Peyer's patch (tissue), 4 donors: Measurements from ENCODE around the gene MADCAM1. TPM values are rescaled to one million over a fixed set of nuclear protein-coding genes. Genes with fewer than 3 reads are reported as not detected.
A peak's percentile ranks its signal among the peaks of the same experiment; 100 is the strongest.

ENCODE experiments used
- DNase-seq, 3 donors: peaks; one replicate each; pipeline ENCODE4 v3.0.0-alpha.2; 2017 to 2019
- H3K27ac ChIP-seq, 4 donors: fragments of 200-600 bp; sonication (generic); one replicate each; pipeline ENCODE4 v1.5.1; 2016 to 2019
- H3K27me3 ChIP-seq, 2 donors: fragments of 200-600 bp; sonication (generic); one replicate each; pipeline ENCODE4 v1.5.1; 2019
- H3K36me3 ChIP-seq, 3 donors: fragments of 200-600 bp; sonication (generic); one replicate each; pipeline ENCODE4 v1.5.1; 2016 to 2019
- H3K4me1 ChIP-seq, 4 donors: fragments of 200-600 bp; sonication (generic); one replicate each; pipeline ENCODE4 v1.5.1; 2016 to 2019
- H3K4me3 ChIP-seq, 4 donors: fragments of 200-600 bp; sonication (generic); 1 replicate in 3 of 4; 2 replicates in 1 of 4; pipeline ENCODE4 v1.5.1; 2016 to 2019; ENCODE audit warnings: mild to moderate bottlenecking in 1 of 4
- H3K9me3 ChIP-seq, 4 donors: fragments of 200-600 bp; sonication (generic); one replicate each; pipeline ENCODE4 v1.5.1; 2016 to 2019; ENCODE audit warnings: mild to moderate bottlenecking in 1 of 4
- CTCF ChIP-seq, 6 experiments: fragments of 450-650 bp in 4 of 6; fragments of 200-600 bp in 2 of 6; sonication (generic) in 1 of 6; IDR thresholded peaks; one replicate each; pipeline ENCODE4 v1.5.1; 2017 to 2019; ENCODE audit warnings: antibody characterized with exemption in 6 of 6, mild to moderate bottlenecking in 3 of 6, moderate library complexity in 1 of 6
- POLR2A ChIP-seq, 2 donors: fragments of 450-650 bp; IDR thresholded peaks; one replicate each; pipeline ENCODE4 v1.5.1; 2017; ENCODE audit warnings: antibody characterized with exemption in 2 of 2, mild to moderate bottlenecking in 2 of 2, moderate library complexity in 2 of 2
- total RNA-seq, 4 donors: library from RNA; depleted of rRNA; stranded (reverse); fragments of >200 nt; gene quantifications; one replicate each; pipeline ENCODE4 v1.1.0, GENCODE V29; 2016

The MADCAM1 gene
- total RNA-seq, 4 donors from 2014 or later = 1.4 to 25.6 (median 5.1) TPM

DNA sequence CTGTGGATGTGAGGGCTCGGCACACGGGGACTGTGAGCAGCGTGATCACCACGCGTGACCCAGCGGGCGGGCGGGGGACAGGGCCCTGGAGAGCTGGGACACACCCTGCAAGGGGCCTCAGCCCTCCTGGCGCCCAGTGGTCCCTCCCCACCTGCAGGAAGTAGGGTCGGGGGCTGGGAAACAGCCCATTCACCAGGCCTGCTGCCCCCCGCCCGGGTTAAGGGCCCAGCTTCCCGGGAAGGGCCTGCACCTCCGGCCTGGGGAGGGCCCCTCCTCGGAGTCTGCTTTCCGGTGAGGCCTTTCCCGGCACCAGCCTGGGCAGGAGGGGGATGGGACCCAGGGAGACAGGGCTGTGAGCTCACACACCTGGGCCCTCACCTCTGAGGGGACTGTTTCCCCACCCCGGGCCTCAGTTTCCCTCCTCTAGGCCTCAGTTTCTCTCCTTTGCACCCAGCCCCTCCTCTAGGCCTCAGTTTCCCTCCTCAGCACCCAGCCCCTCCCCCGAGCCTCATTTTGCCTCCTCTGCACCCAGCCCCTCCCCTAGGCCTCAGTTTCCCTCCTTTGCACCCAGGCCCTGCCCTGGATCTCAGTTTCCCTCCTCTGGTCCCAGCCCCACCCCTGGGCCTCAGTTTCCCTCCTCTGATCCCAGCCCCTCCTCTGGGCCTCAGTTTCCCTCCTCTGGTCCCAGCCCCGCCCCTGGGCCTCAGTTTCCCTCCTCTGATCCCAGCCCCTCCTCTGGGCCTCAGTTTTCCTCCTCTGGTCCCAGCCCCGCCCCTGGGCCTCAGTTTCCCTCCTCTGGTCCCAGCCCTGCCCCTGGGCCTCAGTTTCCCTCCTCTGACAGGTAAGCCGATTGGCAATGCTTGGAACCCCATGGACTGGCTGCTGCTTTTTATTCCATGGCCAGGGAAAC, 1.9 kb upstream of the MADCAM1 start:
- DNase-seq = no peak
- H3K36me3 ChIP-seq = no peaks in the 10 kb centered on the region
- H3K4me3 ChIP-seq = no peak overlapping the region
- TF ChIP-seq CTCF (IDR thresholded peaks at IDR 0.05) (no peak), POLR2A (IDR thresholded peaks at IDR 0.05) (no peak)
- no peaks in the 10 kb centered on the region for H3K9me3 ChIP-seq
- H3K4me1 ChIP-seq = peaks cover 0 to 25% (median 8%) of the 10 kb centered on the region in 4 donors
- H3K27ac ChIP-seq = no peak overlapping the region
- peaks cover 3 to 24% of the 10 kb centered on the region in 2 donors for H3K27me3 ChIP-seq

GRCh38 chr19:495081-495401, 1.2 kb upstream of the MADCAM1 start:
- Histone ChIP-seq H3K9me3 (no peaks in the 10 kb centered on the region), H3K27me3 (peaks cover 3 to 24% of the 10 kb centered on the region in 2 donors), H3K4me1 (peaks cover 0 to 19% (median 4%) of the 10 kb centered on the region in 4 donors), H3K4me3 (no peak overlapping the region), H3K36me3 (no peaks in the 10 kb centered on the region), H3K27ac (no peak overlapping the region)
- DNase-seq = no peak
- TF ChIP-seq POLR2A (IDR thresholded peaks at IDR 0.05) = no peak
- TF ChIP-seq CTCF (IDR thresholded peaks at IDR 0.05) = no peak

- no peak overlapping the region for H3K27ac ChIP-seq
- no peak overlapping the region for H3K4me3 ChIP-seq
- TF ChIP-seq CTCF (IDR thresholded peaks at IDR 0.05) (peak; percentile 16 to 68 (median 63)), POLR2A (IDR thresholded peaks at IDR 0.05) (no peak)
- no peaks in the 10 kb centered on the region for H3K36me3 ChIP-seq
- peaks cover 3 to 24% of the 10 kb centered on the region in 2 donors for H3K27me3 ChIP-seq
- no peaks in the 10 kb centered on the region for H3K9me3 ChIP-seq
- peak in 1 of 3 donors; percentile 67 for DNase-seq
- peaks cover 0 to 17% (median 4%) of the 10 kb centered on the region in 4 donors for H3K4me1 ChIP-seq
Observed at GRCh38 chr19:495402-496111, 729 bp upstream of the MADCAM1 start.

- DNase-seq = no peak
Observed at GRCh38 chr19:496986-497385, 700 bp downstream of the MADCAM1 start.

DNA sequence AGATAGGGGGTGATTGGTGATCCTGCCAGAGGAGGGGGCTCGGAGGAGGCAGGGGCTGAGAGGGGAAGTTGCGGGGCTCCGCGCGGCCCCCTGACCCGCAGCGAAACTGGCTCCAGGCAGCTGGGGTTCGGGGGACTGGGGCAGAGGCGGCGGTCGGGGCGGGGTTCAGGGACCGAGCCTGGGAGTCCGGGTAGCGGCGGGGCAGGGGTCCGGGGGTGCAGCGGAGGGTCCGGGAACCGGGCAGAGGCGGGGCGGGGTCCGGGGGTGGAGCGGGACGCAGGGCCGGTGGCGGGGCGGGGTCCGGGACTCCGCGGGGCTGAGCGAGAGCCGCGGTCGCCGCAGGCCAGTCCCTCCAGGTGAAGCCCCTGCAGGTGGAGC, 1.2 kb downstream of the MADCAM1 start:
- Histone ChIP-seq H3K9me3 (no peaks in the 10 kb centered on the region), H3K27ac (no peak overlapping the region), H3K4me3 (peak overlapping the region in 3 of 4 donors; percentile 2 to 35 (median 14)), H3K27me3 (peaks cover 3 to 24% of the 10 kb centered on the region in 2 donors), H3K36me3 (no peaks in the 10 kb centered on the region), H3K4me1 (peaks cover 0 to 17% (median 4%) of the 10 kb centered on the region in 4 donors)
- TF ChIP-seq CTCF (IDR thresholded peaks at IDR 0.05) = no peak
- TF ChIP-seq POLR2A (IDR thresholded peaks at IDR 0.05) = no peak
- peak in 1 of 3 donors; percentile 53 for DNase-seq

More at GRCh38 chr19:496986-497385, 700 bp downstream of the MADCAM1 start:
- Histone ChIP-seq H3K4me3 (no peak overlapping the region), H3K27me3 (peaks cover 3 to 24% of the 10 kb centered on the region in 2 donors), H3K36me3 (no peaks in the 10 kb centered on the region), H3K4me1 (peaks cover 0 to 17% (median 4%) of the 10 kb centered on the region in 4 donors), H3K9me3 (no peaks in the 10 kb centered on the region), H3K27ac (no peak overlapping the region)
- TF ChIP-seq POLR2A (IDR thresholded peaks at IDR 0.05) (no peak), CTCF (IDR thresholded peaks at IDR 0.05) (no peak)
